ENCODE measurements around the gene USPL1.

DNA sequence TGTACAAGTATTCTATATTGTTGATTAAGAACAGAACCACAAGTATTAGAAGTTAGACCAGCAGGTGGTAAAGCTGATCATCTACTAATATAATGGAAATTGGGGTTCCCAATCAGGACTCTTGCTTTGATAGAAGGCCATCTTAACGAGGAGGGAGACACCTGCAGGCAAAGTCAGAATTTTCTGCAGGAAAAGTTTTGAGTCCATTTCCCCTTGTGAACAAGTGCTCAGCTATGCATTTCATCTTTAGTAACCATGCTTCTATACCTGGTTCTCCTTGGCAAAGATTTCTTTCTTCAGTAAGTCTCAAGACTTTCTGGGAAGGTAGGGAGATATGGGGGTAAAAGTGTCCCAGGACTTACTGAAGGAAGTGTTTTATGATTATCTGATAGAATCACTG is 36.1 kb upstream of the USPL1 start:
- TF ChIP-seq, protein P1, sequence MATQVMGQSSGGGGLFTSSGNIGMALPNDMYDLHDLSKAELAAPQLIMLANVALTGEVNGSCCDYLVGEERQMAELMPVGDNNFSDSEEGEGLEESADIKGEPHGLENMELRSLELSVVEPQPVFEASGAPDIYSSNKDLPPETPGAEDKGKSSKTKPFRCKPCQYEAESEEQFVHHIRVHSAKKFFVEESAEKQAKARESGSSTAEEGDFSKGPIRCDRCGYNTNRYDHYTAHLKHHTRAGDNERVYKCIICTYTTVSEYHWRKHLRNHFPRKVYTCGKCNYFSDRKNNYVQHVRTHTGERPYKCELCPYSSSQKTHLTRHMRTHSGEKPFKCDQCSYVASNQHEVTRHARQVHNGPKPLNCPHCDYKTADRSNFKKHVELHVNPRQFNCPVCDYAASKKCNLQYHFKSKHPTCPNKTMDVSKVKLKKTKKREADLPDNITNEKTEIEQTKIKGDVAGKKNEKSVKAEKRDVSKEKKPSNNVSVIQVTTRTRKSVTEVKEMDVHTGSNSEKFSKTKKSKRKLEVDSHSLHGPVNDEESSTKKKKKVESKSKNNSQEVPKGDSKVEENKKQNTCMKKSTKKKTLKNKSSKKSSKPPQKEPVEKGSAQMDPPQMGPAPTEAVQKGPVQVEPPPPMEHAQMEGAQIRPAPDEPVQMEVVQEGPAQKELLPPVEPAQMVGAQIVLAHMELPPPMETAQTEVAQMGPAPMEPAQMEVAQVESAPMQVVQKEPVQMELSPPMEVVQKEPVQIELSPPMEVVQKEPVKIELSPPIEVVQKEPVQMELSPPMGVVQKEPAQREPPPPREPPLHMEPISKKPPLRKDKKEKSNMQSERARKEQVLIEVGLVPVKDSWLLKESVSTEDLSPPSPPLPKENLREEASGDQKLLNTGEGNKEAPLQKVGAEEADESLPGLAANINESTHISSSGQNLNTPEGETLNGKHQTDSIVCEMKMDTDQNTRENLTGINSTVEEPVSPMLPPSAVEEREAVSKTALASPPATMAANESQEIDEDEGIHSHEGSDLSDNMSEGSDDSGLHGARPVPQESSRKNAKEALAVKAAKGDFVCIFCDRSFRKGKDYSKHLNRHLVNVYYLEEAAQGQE (IDR thresholded peaks at IDR 0.05; ENCODE audit: borderline replicate concordance) = no peak
- no peak for TF ChIP-seq TAF1 (IDR thresholded peaks at IDR 0.05; ENCODE audit: low read depth)
- TF ChIP-seq, protein P2, sequence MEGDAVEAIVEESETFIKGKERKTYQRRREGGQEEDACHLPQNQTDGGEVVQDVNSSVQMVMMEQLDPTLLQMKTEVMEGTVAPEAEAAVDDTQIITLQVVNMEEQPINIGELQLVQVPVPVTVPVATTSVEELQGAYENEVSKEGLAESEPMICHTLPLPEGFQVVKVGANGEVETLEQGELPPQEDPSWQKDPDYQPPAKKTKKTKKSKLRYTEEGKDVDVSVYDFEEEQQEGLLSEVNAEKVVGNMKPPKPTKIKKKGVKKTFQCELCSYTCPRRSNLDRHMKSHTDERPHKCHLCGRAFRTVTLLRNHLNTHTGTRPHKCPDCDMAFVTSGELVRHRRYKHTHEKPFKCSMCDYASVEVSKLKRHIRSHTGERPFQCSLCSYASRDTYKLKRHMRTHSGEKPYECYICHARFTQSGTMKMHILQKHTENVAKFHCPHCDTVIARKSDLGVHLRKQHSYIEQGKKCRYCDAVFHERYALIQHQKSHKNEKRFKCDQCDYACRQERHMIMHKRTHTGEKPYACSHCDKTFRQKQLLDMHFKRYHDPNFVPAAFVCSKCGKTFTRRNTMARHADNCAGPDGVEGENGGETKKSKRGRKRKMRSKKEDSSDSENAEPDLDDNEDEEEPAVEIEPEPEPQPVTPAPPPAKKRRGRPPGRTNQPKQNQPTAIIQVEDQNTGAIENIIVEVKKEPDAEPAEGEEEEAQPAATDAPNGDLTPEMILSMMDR (IDR thresholded peaks at IDR 0.05; ENCODE audit: poor library complexity, severe bottlenecking) = no peak
- no peak for TF ChIP-seq EZH2 (IDR thresholded peaks at IDR 0.05; ENCODE audit: borderline replicate concordance, insufficient read depth, low read length, poor library complexity, severe bottlenecking)
- no peak for TF ChIP-seq POLR2AphosphoS5 (IDR thresholded peaks at IDR 0.05)

Measured in neural cell (in vitro differentiated cells).